Measurements from ENCODE around the gene APLP1. TPM values are rescaled to one million over a fixed set of nuclear protein-coding genes. Genes with fewer than 3 reads are reported as not detected.

The APLP1 gene
- total RNA-seq, 1 donor from 2014 or later = 11.5 TPM

DNA sequence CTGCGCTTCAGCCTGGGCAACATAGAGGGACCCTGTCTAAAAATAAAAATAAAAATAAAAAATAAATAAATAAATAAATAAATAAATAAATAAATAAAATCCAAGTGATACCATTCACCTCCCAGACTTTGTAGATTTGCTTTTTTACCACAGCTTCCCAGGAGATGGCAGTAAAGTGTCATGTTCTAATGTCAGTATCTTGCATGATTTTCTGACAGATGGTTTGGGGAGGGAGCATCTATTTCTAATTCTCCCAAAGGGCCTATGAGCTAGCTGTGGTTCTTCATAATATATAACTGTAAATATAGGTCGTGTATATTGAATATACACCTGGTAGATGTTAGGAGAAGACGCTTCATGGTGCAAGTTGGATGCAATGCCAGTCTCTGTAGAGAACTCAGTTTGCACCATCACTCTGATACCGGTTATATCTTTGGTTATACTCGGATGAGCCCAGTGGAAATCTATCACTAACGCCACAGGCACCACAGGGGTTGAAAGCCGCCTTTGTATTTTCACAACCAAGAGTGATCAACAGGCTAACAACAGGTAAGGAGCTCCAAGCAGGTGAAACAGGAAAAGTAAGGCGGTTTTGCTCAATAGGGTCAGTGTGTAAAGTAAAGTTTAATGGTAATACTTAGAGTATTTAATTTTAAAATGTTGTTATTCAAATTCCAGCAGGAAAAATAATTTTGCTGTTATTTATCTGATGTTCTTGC lies 13.9 kb downstream of the APLP1 start:
- no peaks in the 10 kb centered on the region for H3K4me1 Mint-ChIP-seq (ENCODE audit: unreplicated experiment)
- peaks cover 8% of the 10 kb centered on the region for H3K27me3 Mint-ChIP-seq (ENCODE audit: unreplicated experiment)
- no peak overlapping the region for H3K4me3 Mint-ChIP-seq (ENCODE audit: unreplicated experiment)
- peak; percentile 59 for TF ChIP-seq CTCF (IDR thresholded peaks at IDR 0.05; ENCODE audit: unreplicated experiment)
- peaks cover 6% of the 10 kb centered on the region for H3K36me3 Mint-ChIP-seq (ENCODE audit: low read depth, unreplicated experiment)
- no peaks in the 10 kb centered on the region for H3K9me3 Mint-ChIP-seq (ENCODE audit: unreplicated experiment)
- H3K27ac Mint-ChIP-seq (ENCODE audit: unreplicated experiment) = no peak overlapping the region
- peak; percentile 57 for DNase-seq (ENCODE audit: low spot score)

DNA sequence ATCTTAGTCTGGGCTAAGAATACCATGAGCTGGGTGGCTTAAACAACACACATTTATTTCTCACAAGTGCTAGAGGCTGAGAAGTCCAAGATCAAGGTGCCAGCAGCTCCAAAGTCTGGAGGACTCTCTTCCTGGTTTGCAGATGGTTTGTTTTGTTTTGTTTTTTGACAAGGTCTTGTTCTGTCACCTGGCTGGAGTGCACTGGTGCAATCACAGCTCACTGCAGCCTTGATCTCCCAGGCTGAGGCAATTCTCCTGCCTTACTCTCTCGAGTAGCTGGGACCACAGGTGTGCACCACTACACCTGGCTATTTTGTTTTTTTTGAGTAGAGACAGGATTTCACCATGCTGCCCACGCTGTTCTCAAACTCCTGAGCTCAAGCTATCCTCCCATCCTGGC lies 15.5 kb downstream of the APLP1 start:
- no peaks in the 10 kb centered on the region for H3K9me3 Mint-ChIP-seq (ENCODE audit: unreplicated experiment)
- peaks cover 6% of the 10 kb centered on the region for H3K27me3 Mint-ChIP-seq (ENCODE audit: unreplicated experiment)
- no peak overlapping the region for H3K27ac Mint-ChIP-seq (ENCODE audit: unreplicated experiment)
- no peaks in the 10 kb centered on the region for H3K4me1 Mint-ChIP-seq (ENCODE audit: unreplicated experiment)
- peaks cover 15% of the 10 kb centered on the region for H3K36me3 Mint-ChIP-seq (ENCODE audit: low read depth, unreplicated experiment)
- no peak overlapping the region for H3K4me3 Mint-ChIP-seq (ENCODE audit: unreplicated experiment)
- TF ChIP-seq CTCF (IDR thresholded peaks at IDR 0.05; ENCODE audit: unreplicated experiment) = no peak
- DNase-seq (ENCODE audit: low spot score) = no peak

GRCh38 chr19:35885225-35885738 lies 16.9 kb downstream of the APLP1 start:
- TF ChIP-seq CTCF (IDR thresholded peaks at IDR 0.05; ENCODE audit: unreplicated experiment) = no peak
- no peak overlapping the region for H3K4me3 Mint-ChIP-seq (ENCODE audit: unreplicated experiment)
- DNase-seq (ENCODE audit: low spot score) = no peak
- no peak overlapping the region for H3K27ac Mint-ChIP-seq (ENCODE audit: unreplicated experiment)
- H3K4me1 Mint-ChIP-seq (ENCODE audit: unreplicated experiment) = no peaks in the 10 kb centered on the region
- no peaks in the 10 kb centered on the region for H3K9me3 Mint-ChIP-seq (ENCODE audit: unreplicated experiment)
- peaks cover 24% of the 10 kb centered on the region for H3K36me3 Mint-ChIP-seq (ENCODE audit: low read depth, unreplicated experiment)
- H3K27me3 Mint-ChIP-seq (ENCODE audit: unreplicated experiment) = peaks cover 2% of the 10 kb centered on the region

GRCh38 chr19:35885904-35886303 lies 17.5 kb downstream of the APLP1 start:
- Mint-ChIP-seq H3K36me3 (ENCODE audit: low read depth, unreplicated experiment) (peaks cover 28% of the 10 kb centered on the region), H3K27me3 (ENCODE audit: unreplicated experiment) (peaks cover 2% of the 10 kb centered on the region), H3K27ac (ENCODE audit: unreplicated experiment) (no peak overlapping the region), H3K4me3 (ENCODE audit: unreplicated experiment) (no peak overlapping the region), H3K4me1 (ENCODE audit: unreplicated experiment) (no peaks in the 10 kb centered on the region), H3K9me3 (ENCODE audit: unreplicated experiment) (no peaks in the 10 kb centered on the region)
- TF ChIP-seq CTCF (IDR thresholded peaks at IDR 0.05; ENCODE audit: unreplicated experiment) = no peak
- no peak for DNase-seq (ENCODE audit: low spot score)

GRCh38 chr19:35887197-35887596 lies 18.8 kb downstream of the APLP1 start:
- Mint-ChIP-seq H3K36me3 (ENCODE audit: low read depth, unreplicated experiment) (peaks cover 30% of the 10 kb centered on the region), H3K27ac (ENCODE audit: unreplicated experiment) (no peak overlapping the region), H3K4me1 (ENCODE audit: unreplicated experiment) (no peaks in the 10 kb centered on the region), H3K27me3 (ENCODE audit: unreplicated experiment) (no peaks in the 10 kb centered on the region), H3K4me3 (ENCODE audit: unreplicated experiment) (no peak overlapping the region), H3K9me3 (ENCODE audit: unreplicated experiment) (no peaks in the 10 kb centered on the region)
- DNase-seq (ENCODE audit: low spot score) = no peak
- no peak for TF ChIP-seq CTCF (IDR thresholded peaks at IDR 0.05; ENCODE audit: unreplicated experiment)

Measured in endothelial cell (in vitro differentiated cells).